CD4-positive, alpha-beta T cell treated with Interleukin-12 subunit alpha and Interleukin-12 subunit beta, for 1 hour (primary cell): ENCODE results near the gene DAPK2.

Source experiments
- DNase-seq: peaks from one replicate; pipeline ENCODE4 v3.0.0-alpha.2; 2020

The DAPK2 gene

DNA sequence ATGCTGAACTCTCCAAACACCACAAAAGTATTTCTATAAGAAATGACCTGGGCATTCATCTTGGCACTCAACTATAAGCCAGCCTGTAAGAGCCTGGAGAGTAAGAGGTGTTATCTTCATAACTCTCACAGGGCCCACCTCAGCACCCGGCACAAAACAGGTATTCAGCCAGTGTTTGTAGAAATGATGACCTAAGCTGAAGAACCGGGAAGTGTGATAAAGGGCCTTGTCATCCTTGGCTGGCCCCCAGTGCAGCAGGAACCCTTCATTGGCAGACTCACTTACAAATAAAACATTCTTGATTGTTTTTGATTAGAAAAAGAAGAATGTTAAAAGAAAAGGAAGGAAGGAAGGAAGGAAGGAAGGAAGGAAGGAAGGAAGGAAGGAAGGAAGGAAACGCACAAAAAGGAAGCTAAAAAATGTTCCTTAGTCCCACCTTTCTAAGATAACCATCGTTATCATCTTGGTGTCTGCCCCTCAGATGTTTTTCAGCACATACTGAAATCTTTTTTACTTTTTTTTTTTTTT is 52.1 kb downstream of the DAPK2 start:
- no peak for DNase-seq

- DNase-seq: no peak
These were observed 54.0 kb downstream of the DAPK2 start for GRCh38 chr15:63992300-63992699.

- no peak for DNase-seq
These were observed 54.6 kb downstream of the DAPK2 start for GRCh38 chr15:63991706-63992105.

- no peak for DNase-seq
These were observed 55.8 kb downstream of the DAPK2 start for GRCh38 chr15:63990454-63990853.

GRCh38 chr15:63987796-63988378 is 58.4 kb downstream of the DAPK2 start:
- DNase-seq: no peak

GRCh38 chr15:63986751-63987341 is 59.4 kb downstream of the DAPK2 start:
- no peak for DNase-seq

GRCh38 chr15:63986185-63986680 is 60.1 kb downstream of the DAPK2 start:
- no peak for DNase-seq

DNA sequence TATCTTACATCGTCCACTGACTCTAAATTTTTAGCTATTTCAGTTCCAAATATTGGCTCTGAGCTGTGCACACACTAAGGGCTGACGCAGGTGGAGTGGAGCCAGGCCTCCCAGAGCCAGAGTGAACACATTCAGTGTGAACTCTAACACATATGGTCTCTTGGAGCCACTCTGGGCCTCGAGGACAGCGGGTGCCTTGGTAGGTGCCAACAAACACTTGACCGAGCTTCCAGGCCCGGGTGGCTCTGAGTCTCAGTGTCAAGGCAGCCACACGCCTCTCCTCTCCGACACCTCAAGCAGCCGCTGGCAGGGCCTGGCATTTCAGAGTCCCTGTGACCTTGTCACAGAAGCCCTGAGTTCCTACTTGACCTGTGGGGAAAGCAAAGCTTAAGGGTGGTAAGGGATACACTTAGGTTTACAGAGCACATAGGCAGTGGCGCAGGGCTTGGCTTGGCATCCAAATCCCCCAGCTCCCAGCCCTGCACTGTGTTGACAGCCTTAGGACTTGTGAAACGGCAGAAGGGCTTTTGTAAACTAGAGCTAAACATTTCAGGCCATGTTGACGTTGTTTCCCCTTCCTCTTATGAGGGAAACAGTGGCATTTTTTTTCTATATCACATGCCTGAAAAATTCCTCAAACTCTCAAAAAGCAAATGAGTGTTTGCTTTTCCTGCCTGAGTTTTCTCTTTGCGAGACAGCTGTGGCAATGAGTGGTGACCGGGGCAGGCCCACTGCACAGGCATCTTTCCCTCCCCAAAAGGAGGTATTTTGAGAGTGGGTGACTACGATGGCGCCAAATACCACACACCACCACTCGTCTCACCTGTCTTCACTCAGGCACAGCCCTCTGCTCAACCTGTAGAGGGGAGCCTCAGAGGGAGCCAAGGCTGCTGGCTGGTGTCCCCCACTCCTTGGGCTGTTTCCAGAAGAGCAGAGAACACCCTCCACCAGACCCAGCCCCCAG is 60.8 kb downstream of the DAPK2 start:
- DNase-seq: no peak

GRCh38 chr15:63984331-63984730 is 62.0 kb downstream of the DAPK2 start:
- DNase-seq: no peak

DNA sequence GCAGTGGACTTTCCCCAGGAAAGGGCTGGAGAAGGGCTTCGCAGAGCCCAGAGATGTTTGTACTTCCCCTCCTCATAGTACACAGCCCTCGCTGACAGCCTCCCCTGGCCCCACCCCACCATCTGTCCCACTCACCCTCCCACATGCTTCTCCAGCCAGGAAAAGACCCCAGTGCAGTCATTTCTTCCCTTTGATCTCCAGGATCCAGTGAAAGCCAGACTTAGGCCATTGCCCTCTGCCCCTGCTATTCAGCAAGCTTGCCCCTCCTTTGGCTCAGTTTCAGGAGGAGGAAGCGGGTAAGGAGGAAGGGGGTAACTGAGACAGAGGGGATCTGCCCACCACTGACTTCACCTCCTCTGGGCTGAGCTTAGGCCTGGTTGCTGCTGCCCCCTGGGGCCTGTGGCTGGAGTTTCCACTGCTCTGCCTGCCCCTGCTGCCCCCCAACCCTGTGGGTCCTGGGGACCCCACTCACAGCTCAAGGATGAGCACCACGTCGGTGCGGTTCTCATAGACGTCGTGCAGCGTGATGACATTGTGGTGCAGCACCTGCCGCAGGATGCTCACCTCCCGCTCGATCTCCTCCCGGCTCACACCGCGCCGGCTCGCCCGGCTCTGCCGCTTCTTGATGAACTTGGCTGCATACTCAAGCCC is 63.1 kb downstream of the DAPK2 start:
- DNase-seq: no peak

DNA sequence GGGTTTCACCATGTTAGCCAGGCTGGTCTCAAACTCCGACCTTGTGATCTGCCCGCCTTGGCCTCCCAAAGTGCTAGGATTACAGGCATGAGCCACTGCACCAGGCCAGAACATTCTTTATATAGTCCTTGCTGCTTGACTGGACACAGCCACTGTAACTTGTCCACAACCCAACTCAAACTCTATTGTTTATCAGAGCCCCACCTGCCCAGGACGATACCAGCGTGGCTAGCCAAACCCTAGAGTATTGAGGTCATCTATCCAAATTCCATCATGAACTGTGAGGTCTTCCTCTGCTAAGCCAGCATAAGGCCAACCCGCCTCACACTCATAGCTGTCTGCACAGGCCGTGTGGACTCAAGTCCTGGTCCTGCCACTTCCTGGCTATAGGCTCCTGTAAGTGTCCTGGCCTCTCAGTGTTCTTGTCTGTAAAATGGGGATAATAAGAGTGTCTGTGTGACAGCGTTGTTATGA is 63.9 kb downstream of the DAPK2 start:
- no peak for DNase-seq

GRCh38 chr15:63981596-63982320 is 64.5 kb downstream of the DAPK2 start:
- DNase-seq: no peak

DNA sequence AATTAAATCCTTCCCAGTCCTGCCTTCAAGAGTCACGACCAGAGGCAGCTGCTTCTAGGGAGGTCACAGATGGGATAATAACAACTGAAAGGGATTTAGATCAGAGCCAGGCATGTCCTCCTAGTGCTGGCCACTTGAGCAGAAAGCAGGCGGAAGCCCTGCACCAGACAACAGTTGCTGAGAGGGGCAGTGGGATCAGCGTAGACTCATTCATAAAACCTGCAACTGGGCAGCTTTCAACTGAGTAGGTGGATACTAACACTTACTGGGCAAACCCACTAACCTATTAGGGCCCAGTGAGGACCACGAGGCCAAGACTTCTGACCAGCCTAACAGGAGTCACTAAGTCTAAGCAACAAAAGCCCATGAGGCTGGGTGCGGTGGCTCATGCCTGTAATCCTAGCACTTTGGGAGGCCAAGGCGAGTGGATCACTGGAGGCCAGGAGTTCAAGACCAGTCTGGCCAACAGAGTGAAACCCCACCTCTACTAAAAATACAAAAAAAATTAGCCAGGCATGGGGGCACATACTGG is 67.0 kb downstream of the DAPK2 start:
- DNase-seq: no peak

DNA sequence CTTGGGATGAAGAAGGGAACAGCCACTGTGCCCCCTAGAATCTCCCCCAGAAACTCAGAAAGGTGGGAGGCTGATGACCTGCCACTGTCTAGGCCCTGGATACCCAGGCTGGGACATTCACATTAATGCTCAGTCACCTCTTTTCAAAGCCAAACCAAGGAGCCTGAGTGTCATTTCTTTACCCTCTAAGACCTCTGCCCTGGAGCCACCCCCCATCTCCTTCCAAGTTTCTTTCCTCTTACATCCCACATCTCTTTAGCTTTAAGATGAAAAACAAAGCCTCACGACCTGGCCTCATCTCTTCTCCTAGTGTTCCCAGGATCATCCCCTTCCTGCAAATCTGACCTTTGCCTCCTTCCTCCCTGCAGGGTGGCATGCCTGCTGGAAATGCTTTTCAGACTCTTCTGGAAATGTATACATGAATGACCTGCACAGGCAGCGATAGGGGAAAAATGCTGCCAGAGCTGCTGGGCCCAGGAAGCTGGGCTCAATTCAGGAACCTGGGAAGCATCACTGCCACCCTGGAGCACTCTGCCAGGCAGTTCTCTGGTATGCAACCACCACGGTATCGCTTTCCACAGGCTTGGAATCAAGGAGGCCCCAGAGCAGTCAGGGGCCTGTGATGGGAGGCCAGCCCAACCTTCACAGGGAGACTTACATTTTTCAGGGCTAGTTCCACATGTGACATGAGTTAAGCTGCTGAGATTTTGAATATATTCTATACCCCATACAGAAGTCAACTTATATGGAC is 67.6 kb downstream of the DAPK2 start:
- no peak for DNase-seq

DNA sequence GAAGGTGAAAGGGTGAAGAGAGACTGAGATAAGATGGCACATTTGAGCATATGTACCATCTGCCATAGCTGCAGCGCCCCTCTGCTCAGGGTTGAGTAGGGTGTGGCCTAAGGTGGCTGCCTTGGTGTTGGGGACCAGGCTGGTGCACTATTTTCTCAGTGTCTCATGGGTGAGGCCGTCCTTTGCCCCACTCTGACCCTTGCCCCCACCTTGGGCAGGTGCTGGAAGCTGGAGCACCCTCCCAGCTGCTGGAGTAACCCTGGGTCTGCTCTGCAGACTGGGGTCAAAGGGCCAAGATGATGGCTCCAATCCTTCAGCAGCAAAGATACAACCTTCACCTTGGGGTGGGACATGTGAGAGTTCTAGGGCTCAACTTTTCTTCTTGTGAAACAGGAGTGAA is 69.2 kb downstream of the DAPK2 start:
- no peak for DNase-seq

GRCh38 chr15:63974021-63974420 is 72.3 kb downstream of the DAPK2 start:
- no peak for DNase-seq

DNA sequence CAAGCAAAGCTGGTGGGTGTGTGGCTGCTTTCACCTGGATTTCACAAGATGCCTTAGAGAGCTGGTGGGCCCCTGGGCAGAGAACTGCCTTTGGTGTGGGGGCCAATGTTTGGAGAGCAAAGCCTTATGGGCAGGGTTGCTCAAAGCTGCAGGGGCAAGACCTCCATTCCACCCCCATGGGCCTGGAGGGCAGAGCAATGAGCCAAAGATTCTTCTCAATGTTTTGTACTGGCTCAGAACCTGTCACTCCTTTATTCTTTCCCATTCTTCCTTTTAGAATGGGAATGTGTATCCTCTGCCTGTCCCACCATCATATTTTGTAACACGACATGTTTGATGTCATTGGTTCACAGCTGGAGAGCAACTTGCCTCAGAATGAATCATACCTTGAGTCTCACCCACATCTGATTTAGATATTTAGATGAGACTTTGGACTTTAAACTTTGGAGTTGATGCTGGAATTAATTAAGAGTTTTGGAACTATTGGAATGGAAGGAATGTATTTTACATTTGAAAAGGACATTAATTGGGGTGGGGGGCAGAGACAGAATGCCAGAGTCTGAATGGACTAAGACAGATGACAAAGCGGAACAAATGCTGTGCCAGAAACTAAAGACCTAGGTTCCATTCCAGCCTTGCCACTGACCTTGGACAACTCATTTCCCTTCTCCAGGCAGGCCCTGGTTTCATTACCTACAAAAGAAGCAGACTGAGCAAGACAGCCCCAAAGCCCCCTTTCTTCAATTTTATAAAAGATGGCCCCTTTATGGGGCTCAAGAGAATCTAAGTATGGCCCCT is 72.9 kb downstream of the DAPK2 start:
- no peak for DNase-seq

GRCh38 chr15:63972801-63973200 is 73.5 kb downstream of the DAPK2 start:
- no peak for DNase-seq

- no peak for DNase-seq
These were observed 74.4 kb downstream of the DAPK2 start for GRCh38 chr15:63971904-63972303.

DNA sequence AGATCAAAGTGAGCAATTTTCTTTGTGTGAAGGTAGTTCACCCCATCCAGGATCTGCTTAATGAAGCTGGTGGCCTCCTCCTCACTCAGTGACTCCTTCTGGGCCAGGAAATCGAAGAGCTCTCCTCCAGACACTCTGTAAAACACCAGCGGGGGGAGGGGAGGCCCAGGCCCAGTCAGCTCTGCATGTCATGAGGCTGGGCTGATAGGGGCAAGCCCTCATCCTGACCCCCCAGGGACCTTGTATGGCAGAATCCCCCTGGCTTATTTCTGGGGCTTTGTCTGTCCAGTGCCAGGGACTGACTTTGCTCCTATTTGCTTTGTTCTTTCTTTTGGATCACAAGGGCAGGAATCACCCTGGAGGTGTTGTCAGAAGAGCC is 74.9 kb downstream of the DAPK2 start:
- peak; percentile 48 for DNase-seq
